ENCODE results near the gene KRTAP21-3. TPM values are rescaled to one million over a fixed set of nuclear protein-coding genes. Genes with fewer than 3 reads are reported as not detected.

KRTAP21-3 gene
- total and polyA plus RNA-seq, 9 donors, result not detected

GRCh38 chr21:30695956-30696355 is 22.6 kb downstream of the KRTAP21-3 start:
- H3K27me3 ChIP-seq, result no peaks in the 10 kb centered on the region
- no peak for TF ChIP-seq EP300 (IDR thresholded peaks at IDR 0.05)
- TF ChIP-seq CTCF (IDR thresholded peaks at IDR 0.05), result no peak
- TF ChIP-seq POLR2A (IDR thresholded peaks at IDR 0.05), result no peak
- H3K27ac ChIP-seq, result no peak overlapping the region
- intact Hi-C loops (cut with DNase I), result no loop called here
- no peak for DNase-seq
- no peaks in the 10 kb centered on the region for H3K9me3 ChIP-seq
- H3K4me3 ChIP-seq, result no peak overlapping the region
- H3K4me1 ChIP-seq (ENCODE audit: insufficient read depth), result no peaks in the 10 kb centered on the region
- 19 to 39% (median 22%) methylated on average over 1 of the region's 1 CpG for WGBS, 3 donors
- H3K36me3 ChIP-seq, result no peaks in the 10 kb centered on the region

- H3K27ac ChIP-seq, result no peak overlapping the region
- H3K4me3 ChIP-seq, result no peak overlapping the region
- WGBS, 3 donors, result 55 to 73% (median 61%) methylated on average over 7 of the region's 7 CpGs
- TF ChIP-seq EP300 (IDR thresholded peaks at IDR 0.05) (no peak), POLR2A (IDR thresholded peaks at IDR 0.05) (no peak), CTCF (IDR thresholded peaks at IDR 0.05) (no peak)
- no peaks in the 10 kb centered on the region for H3K36me3 ChIP-seq
- DNase-seq, result no peak
- H3K9me3 ChIP-seq, result no peaks in the 10 kb centered on the region
- H3K27me3 ChIP-seq, result no peaks in the 10 kb centered on the region
- intact Hi-C loops (cut with DNase I), result no loop called here
- no peaks in the 10 kb centered on the region for H3K4me1 ChIP-seq (ENCODE audit: insufficient read depth)
Measured at GRCh38 chr21:30689822-30690221, 28.8 kb downstream of the KRTAP21-3 start.

- TF ChIP-seq POLR2A (IDR thresholded peaks at IDR 0.05) (no peak), CTCF (IDR thresholded peaks at IDR 0.05) (no peak), EP300 (IDR thresholded peaks at IDR 0.05) (no peak)
- Histone ChIP-seq H3K27ac (no peak overlapping the region), H3K4me1 (ENCODE audit: insufficient read depth) (no peaks in the 10 kb centered on the region), H3K9me3 (no peaks in the 10 kb centered on the region), H3K27me3 (no peaks in the 10 kb centered on the region), H3K4me3 (no peak overlapping the region), H3K36me3 (no peaks in the 10 kb centered on the region)
- intact Hi-C loops (cut with DNase I), result no loop called here
- WGBS, 3 donors, result 63 to 66% (median 65%) methylated on average over 6 of the region's 6 CpGs
- no peak for DNase-seq
Measured at GRCh38 chr21:30684506-30684905, 34.1 kb downstream of the KRTAP21-3 start.

- Histone ChIP-seq H3K4me3 (no peak overlapping the region), H3K27me3 (no peaks in the 10 kb centered on the region), H3K4me1 (ENCODE audit: insufficient read depth) (no peaks in the 10 kb centered on the region), H3K9me3 (no peaks in the 10 kb centered on the region), H3K36me3 (no peaks in the 10 kb centered on the region), H3K27ac (no peak overlapping the region)
- TF ChIP-seq EP300 (IDR thresholded peaks at IDR 0.05) (no peak), POLR2A (IDR thresholded peaks at IDR 0.05) (no peak), CTCF (IDR thresholded peaks at IDR 0.05) (no peak)
- no peak for DNase-seq
- intact Hi-C loops (cut with DNase I), result no loop called here
- 30 to 38% (median 36%) methylated on average over 1 of the region's 1 CpG for WGBS, 3 donors
Measured at GRCh38 chr21:30680586-30680985, 38.0 kb downstream of the KRTAP21-3 start.

GRCh38 chr21:30676737-30677136 is 41.8 kb downstream of the KRTAP21-3 start:
- no peaks in the 10 kb centered on the region for H3K9me3 ChIP-seq
- intact Hi-C loops (cut with DNase I), result no loop called here
- H3K4me3 ChIP-seq, result no peak overlapping the region
- H3K36me3 ChIP-seq, result no peaks in the 10 kb centered on the region
- TF ChIP-seq POLR2A (IDR thresholded peaks at IDR 0.05) (no peak), CTCF (IDR thresholded peaks at IDR 0.05) (no peak), EP300 (IDR thresholded peaks at IDR 0.05) (no peak)
- H3K27ac ChIP-seq, result no peak overlapping the region
- no peaks in the 10 kb centered on the region for H3K4me1 ChIP-seq (ENCODE audit: insufficient read depth)
- no peaks in the 10 kb centered on the region for H3K27me3 ChIP-seq
- no peak for DNase-seq
